ENCODE results near the gene SEC63. TPM values are rescaled to one million over a fixed set of nuclear protein-coding genes. Genes with fewer than 3 reads are reported as not detected.

The SEC63 gene
- total and polyA plus RNA-seq, 7 experiments from 2014 or later: 24.6 to 89.0 (median 84.8) TPM

DNA sequence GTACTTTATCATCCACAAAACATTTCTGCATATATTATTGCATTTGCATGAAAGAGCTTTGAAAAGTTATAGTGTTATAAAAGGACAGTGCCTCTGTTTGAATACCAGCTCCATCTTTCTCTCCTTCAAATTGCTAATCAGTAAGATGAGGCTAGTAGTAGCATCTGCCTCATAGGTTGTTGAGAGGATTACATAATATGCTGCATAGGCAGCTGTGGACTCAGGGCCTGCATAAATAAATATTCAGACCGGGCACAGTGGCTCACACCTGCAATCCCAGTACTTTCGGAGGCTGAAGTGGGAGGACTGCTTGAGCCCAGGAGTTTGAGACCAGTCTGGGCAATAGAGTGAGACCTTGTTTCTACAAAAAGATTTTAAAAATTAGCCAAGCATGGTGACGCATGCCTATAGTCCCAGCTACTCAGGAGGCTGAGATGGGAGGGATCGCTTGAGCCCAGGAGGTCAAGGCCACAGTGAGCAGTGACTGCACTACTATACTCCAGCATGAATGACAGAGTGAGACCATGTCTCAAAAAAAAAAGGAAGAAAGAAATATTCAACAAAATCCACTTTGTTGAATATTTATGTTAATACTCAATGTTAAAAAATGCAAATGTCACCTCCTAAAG is 18.3 kb upstream of the SEC63 start:
- intact Hi-C loops (cut with micrococcal nuclease): no loop called here
- Histone ChIP-seq H3K9me3 (ENCODE audit: control insufficient read depth in 2 of 3, low read length in 3 of 3) (no peaks in the 10 kb centered on the region), H3K4me1 (ENCODE audit: control insufficient read depth in 2 of 2, insufficient read depth in 2 of 2, low read length in 2 of 2) (no peaks in the 10 kb centered on the region), H3K4me3 (ENCODE audit: low read length) (no peak overlapping the region), H3K27me3 (ENCODE audit: control insufficient read depth in 2 of 2, insufficient read depth in 2 of 2, low read length in 2 of 2) (no peaks in the 10 kb centered on the region), H3K36me3 (ENCODE audit: control insufficient read depth in 2 of 3, insufficient read depth in 3 of 3, low read length in 3 of 3) (no peaks in the 10 kb centered on the region), H3K27ac (ENCODE audit: low read depth, low read length) (no peak overlapping the region)
- ATAC-seq (no peak), DNase-seq (no peak)
- H3K27ac Mint-ChIP-seq: no peak overlapping the region
- H3K4me1 Mint-ChIP-seq: peaks cover 0 to 13% (median 0%) of the 10 kb centered on the region in 7 donors
- H3K36me3 Mint-ChIP-seq: peaks cover 0 to 2% (median 0%) of the 10 kb centered on the region in 5 donors
- no peaks in the 10 kb centered on the region for H3K9me3 Mint-ChIP-seq
- peaks cover 0 to 16% (median 0%) of the 10 kb centered on the region in 5 donors for H3K27me3 Mint-ChIP-seq
- ChIA-PET POLR2A (no interaction called here), CTCF (no interaction called here)
- H3K4me3 Mint-ChIP-seq: no peak overlapping the region

DNA sequence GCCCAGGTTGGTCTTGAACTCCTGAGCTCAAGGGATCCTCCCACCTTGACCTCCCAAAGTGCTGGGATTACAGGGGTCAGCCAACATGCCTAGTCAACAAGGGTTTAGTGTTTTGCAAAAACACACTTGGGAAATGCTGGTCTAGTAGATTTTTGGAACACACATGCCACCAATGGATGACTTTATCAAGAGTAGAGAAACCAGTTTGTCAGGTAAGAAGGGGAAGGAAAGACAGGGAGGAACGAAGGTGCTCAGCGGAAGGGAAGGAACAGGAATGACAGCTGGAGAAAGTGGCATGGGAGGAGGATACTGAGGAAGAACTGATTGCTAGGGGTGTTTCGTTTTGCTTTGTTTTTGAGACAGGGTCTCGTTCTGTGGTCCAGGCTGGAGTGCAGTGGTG is 15.6 kb upstream of the SEC63 start:
- Mint-ChIP-seq H3K36me3 (peaks cover 0 to 2% (median 0%) of the 10 kb centered on the region in 5 donors), H3K4me3 (no peak overlapping the region), H3K27ac (no peak overlapping the region), H3K9me3 (no peaks in the 10 kb centered on the region), H3K4me1 (peaks cover 0 to 9% (median 0%) of the 10 kb centered on the region in 7 donors), H3K27me3 (peaks cover 0 to 16% (median 0%) of the 10 kb centered on the region in 5 donors)
- Histone ChIP-seq H3K9me3 (ENCODE audit: control insufficient read depth in 2 of 3, low read length in 3 of 3) (no peaks in the 10 kb centered on the region), H3K4me3 (ENCODE audit: low read length) (no peak overlapping the region), H3K36me3 (ENCODE audit: control insufficient read depth in 2 of 3, insufficient read depth in 3 of 3, low read length in 3 of 3) (no peaks in the 10 kb centered on the region), H3K4me1 (ENCODE audit: control insufficient read depth in 2 of 2, insufficient read depth in 2 of 2, low read length in 2 of 2) (no peaks in the 10 kb centered on the region), H3K27ac (ENCODE audit: low read depth, low read length) (no peak overlapping the region), H3K27me3 (ENCODE audit: control insufficient read depth in 2 of 2, insufficient read depth in 2 of 2, low read length in 2 of 2) (no peaks in the 10 kb centered on the region)
- ATAC-seq (no peak), DNase-seq (no peak)
- CTCF ChIA-PET: no interaction called here
- intact Hi-C loops (cut with micrococcal nuclease): no loop called here
- POLR2A ChIA-PET: no interaction called here

DNA sequence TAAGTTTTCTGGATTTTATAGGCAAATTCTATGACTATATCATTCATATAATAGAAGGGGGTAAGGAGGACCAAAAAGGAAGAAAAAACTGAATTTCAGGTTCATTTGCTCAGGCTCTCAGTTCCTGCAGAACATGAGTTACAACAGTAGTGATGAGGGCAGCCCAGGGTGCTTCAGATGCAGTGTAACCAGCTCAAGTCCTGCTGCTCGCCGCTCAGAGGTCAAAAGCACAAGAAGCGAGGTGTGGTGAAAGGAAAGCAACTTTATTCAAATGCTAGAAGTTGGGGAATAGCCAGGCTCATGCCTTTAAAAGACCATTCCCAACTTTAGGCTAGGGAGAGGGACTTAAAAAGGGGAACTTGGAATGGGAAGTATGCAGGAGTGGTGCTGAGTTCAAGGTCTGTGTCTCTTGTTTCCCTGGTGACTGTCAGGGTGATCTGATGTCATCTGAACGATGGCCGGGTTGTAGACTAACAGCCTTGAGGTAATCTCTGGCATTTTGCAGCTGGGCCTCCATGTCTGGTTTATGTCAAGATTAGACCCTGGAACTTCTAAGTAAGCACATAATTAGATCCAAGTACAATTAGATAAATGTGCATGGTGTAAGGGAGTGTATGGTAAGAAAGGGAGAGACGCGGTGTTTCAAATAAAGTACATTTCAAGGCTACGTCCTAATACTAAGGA is 14.5 kb upstream of the SEC63 start:
- Mint-ChIP-seq H3K36me3 (peaks cover 0 to 2% (median 0%) of the 10 kb centered on the region in 5 donors), H3K27ac (peak overlapping the region in 1 of 9 donors; percentile 39), H3K4me3 (no peak overlapping the region), H3K9me3 (no peaks in the 10 kb centered on the region), H3K27me3 (peaks cover 0 to 16% (median 0%) of the 10 kb centered on the region in 5 donors), H3K4me1 (peaks cover 0 to 9% (median 0%) of the 10 kb centered on the region in 7 donors)
- ATAC-seq: no peak
- no peak for DNase-seq
- H3K4me3 ChIP-seq (ENCODE audit: low read length): no peak overlapping the region
- H3K27me3 ChIP-seq (ENCODE audit: control insufficient read depth in 2 of 2, insufficient read depth in 2 of 2, low read length in 2 of 2): no peaks in the 10 kb centered on the region
- POLR2A ChIA-PET: interaction anchor here (0.9 kb wide), 1 partner anchor 13 kb away, joined by 4 read pairs; no protein-coding TSS in a partner anchor
- H3K9me3 ChIP-seq (ENCODE audit: control insufficient read depth in 2 of 3, low read length in 3 of 3): no peaks in the 10 kb centered on the region
- H3K36me3 ChIP-seq (ENCODE audit: control insufficient read depth in 2 of 3, insufficient read depth in 3 of 3, low read length in 3 of 3): no peaks in the 10 kb centered on the region
- CTCF ChIA-PET: no interaction called here
- no peaks in the 10 kb centered on the region for H3K4me1 ChIP-seq (ENCODE audit: control insufficient read depth in 2 of 2, insufficient read depth in 2 of 2, low read length in 2 of 2)
- no peak overlapping the region for H3K27ac ChIP-seq (ENCODE audit: low read depth, low read length)
- intact Hi-C loops (cut with micrococcal nuclease): no loop called here

DNA sequence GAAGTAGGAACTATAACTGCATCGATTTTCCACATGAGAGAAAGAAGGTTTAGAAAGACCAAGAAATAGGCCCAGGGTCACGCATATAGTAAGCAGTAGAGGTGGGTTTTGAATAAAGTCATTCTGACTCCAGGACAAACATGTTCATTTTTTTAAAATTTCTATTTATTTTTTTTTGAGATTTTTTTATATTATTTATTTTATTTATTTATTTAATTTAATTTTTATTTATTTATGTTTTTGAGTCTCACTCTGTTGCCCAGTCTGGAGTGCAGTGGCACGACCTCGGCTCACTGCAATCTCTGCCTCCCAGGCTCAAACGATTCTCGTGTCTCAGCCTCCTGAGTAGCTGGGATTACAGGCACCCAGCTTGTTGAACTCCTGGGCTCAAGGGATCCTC is 13.2 kb upstream of the SEC63 start:
- Histone ChIP-seq H3K27me3 (ENCODE audit: control insufficient read depth in 2 of 2, insufficient read depth in 2 of 2, low read length in 2 of 2) (no peaks in the 10 kb centered on the region), H3K9me3 (ENCODE audit: control insufficient read depth in 2 of 3, low read length in 3 of 3) (no peaks in the 10 kb centered on the region), H3K36me3 (ENCODE audit: control insufficient read depth in 2 of 3, insufficient read depth in 3 of 3, low read length in 3 of 3) (no peaks in the 10 kb centered on the region), H3K27ac (ENCODE audit: low read depth, low read length) (no peak overlapping the region), H3K4me3 (ENCODE audit: low read length) (no peak overlapping the region), H3K4me1 (ENCODE audit: control insufficient read depth in 2 of 2, insufficient read depth in 2 of 2, low read length in 2 of 2) (no peaks in the 10 kb centered on the region)
- POLR2A ChIA-PET: no interaction called here
- ATAC-seq (no peak), DNase-seq (no peak)
- Mint-ChIP-seq H3K36me3 (peaks cover 0 to 2% (median 0%) of the 10 kb centered on the region in 5 donors), H3K4me3 (no peak overlapping the region), H3K4me1 (peaks cover 0 to 9% (median 0%) of the 10 kb centered on the region in 7 donors), H3K27me3 (peaks cover 0 to 13% (median 0%) of the 10 kb centered on the region in 5 donors), H3K9me3 (no peaks in the 10 kb centered on the region), H3K27ac (no peak overlapping the region)
- intact Hi-C loops (cut with micrococcal nuclease): no loop called here
- CTCF ChIA-PET: interaction anchor here (0.7 kb wide), 1 partner anchor 589 kb away, joined by 3 read pairs; no protein-coding TSS in a partner anchor

DNA sequence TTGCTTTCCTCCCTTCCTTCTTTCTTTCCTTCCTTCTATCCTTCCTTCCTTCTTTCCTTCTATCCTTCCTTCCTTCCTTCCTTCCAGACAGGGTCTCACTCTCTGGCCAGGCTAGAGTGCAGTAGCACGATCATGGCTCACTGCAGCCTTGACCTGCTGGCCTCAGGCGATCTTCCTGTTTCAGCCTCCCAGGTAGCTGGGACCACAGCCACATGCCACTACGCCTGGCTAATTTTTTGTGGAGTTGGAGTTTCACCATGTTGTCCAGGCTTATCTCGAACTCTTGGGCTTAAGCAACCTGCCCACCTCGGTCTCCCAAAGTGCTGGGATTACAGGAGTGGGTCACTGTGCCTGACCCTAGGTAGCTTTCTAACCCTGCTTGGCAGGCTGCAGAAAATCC is 12.2 kb upstream of the SEC63 start:
- peaks cover 0 to 13% (median 0%) of the 10 kb centered on the region in 5 donors for H3K27me3 Mint-ChIP-seq
- H3K36me3 Mint-ChIP-seq: peaks cover 0 to 2% (median 0%) of the 10 kb centered on the region in 5 donors

DNA sequence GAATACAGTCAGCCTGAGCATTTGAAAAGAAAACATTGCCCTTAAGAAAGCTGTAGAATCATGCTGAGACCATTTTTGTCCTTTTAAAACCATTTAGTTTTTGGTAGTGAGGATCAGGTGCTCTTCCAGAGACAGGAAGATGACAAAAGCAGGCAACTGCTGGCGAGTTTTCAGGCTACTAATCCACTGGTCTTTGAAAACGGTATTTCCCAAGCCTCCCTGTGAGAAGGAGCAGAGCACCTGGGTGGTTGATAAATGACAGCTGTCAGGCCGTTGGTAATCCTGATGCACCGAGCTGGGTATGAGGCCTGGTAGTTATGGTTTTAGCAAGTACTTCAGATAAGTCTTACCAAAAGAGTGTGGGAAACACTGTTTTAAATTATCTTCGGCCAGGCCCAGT is 10.1 kb upstream of the SEC63 start:
- Mint-ChIP-seq H3K4me1 (peaks cover 0 to 13% (median 0%) of the 10 kb centered on the region in 7 donors), H3K36me3 (no peaks in the 10 kb centered on the region), H3K27ac (no peak overlapping the region), H3K27me3 (peaks cover 0 to 11% (median 0%) of the 10 kb centered on the region in 5 donors), H3K9me3 (no peaks in the 10 kb centered on the region), H3K4me3 (no peak overlapping the region)
- Histone ChIP-seq H3K27ac (ENCODE audit: low read depth, low read length) (no peak overlapping the region), H3K9me3 (ENCODE audit: control insufficient read depth in 2 of 3, low read length in 3 of 3) (no peaks in the 10 kb centered on the region), H3K4me1 (ENCODE audit: control insufficient read depth in 2 of 2, insufficient read depth in 2 of 2, low read length in 2 of 2) (no peaks in the 10 kb centered on the region), H3K27me3 (ENCODE audit: control insufficient read depth in 2 of 2, insufficient read depth in 2 of 2, low read length in 2 of 2) (no peaks in the 10 kb centered on the region), H3K4me3 (ENCODE audit: low read length) (no peak overlapping the region), H3K36me3 (ENCODE audit: control insufficient read depth in 2 of 3, insufficient read depth in 3 of 3, low read length in 3 of 3) (no peaks in the 10 kb centered on the region)
- intact Hi-C loops (cut with micrococcal nuclease): no loop called here
- ChIA-PET CTCF (interaction anchor here (0.7 kb wide), 1 partner anchor 9 kb away, joined by 3 read pairs; no protein-coding TSS in a partner anchor), POLR2A (no interaction called here)
- DNase-seq (no peak), ATAC-seq (no peak)

More for the DNA sequence above, 12.2 kb upstream of the SEC63 start:
- H3K4me3 Mint-ChIP-seq: no peak overlapping the region
- ChIA-PET CTCF (interaction anchor here (0.6 kb wide), 1 partner anchor 814 kb away, joined by 3 read pairs; no protein-coding TSS in a partner anchor), POLR2A (no interaction called here)
- H3K36me3 ChIP-seq (ENCODE audit: control insufficient read depth in 2 of 3, insufficient read depth in 3 of 3, low read length in 3 of 3): no peaks in the 10 kb centered on the region
- no peak overlapping the region for H3K4me3 ChIP-seq (ENCODE audit: low read length)
- DNase-seq: no peak
- intact Hi-C loops (cut with micrococcal nuclease): no loop called here
- peaks cover 0 to 9% (median 0%) of the 10 kb centered on the region in 7 donors for H3K4me1 Mint-ChIP-seq
- peak overlapping the region in 1 of 9 donors; percentile 48 for H3K27ac Mint-ChIP-seq
- no peaks in the 10 kb centered on the region for H3K27me3 ChIP-seq (ENCODE audit: control insufficient read depth in 2 of 2, insufficient read depth in 2 of 2, low read length in 2 of 2)
- H3K4me1 ChIP-seq (ENCODE audit: control insufficient read depth in 2 of 2, insufficient read depth in 2 of 2, low read length in 2 of 2): no peaks in the 10 kb centered on the region
- no peaks in the 10 kb centered on the region for H3K9me3 ChIP-seq (ENCODE audit: control insufficient read depth in 2 of 3, low read length in 3 of 3)
- no peak overlapping the region for H3K27ac ChIP-seq (ENCODE audit: low read depth, low read length)
- ATAC-seq: no peak
- H3K9me3 Mint-ChIP-seq: no peaks in the 10 kb centered on the region
